GM18508 (cell line): Measurements from ENCODE around the gene C2orf78.
"Not testable (repeated sequence)": the region's sequence is repeated elsewhere in the genome, so short reads cannot be mapped to it uniquely, and the experiment has no call there.

Experiments
- ATAC-seq: cut with Tn5 transposase; IDR thresholded peaks from one replicate; pipeline ENCODE4 v1.9.1; 2021; ENCODE audit warnings: moderate number of reproducible peaks; ENCODE audit not compliant: insufficient read depth, unreplicated experiment

Gene C2orf78

DNA sequence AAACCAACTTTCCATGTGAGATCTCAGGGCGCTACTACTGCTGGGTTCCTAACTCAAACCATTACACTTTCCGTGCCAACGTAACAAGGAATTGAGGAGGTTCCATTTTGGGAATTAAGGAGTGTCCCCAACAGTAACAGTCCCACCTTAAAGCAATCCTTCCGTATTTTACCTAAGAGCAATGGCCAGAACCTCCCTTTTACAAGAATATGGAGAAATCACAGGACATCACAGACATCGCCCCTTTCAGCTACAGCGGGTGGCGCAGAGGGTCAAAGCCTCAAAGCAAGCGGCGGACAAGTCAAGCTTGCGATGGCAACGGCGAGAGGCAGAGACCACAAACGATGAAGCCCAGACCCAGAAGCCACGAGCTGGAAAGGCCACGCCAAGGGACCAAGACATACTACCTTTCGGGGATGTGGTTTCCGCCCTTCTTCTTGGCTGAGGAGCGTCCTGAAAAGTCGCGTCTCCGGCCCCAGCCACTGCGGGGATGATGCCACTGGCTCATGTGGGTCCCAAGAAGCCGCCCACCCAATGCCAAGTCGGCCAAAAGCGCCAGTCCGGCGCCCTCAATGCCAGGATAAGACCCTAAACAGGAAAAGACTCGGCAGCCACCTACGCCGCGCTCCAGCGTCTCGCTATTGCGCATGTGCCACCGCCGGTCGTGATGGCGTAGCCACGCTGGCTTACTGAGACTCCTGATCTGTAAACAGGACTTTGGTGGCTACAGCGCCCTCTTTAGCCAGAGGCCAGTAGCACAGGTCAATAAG lies 4.3 kb upstream of the C2orf78 start, which contains the start of gene DUSP11:
DUSP11 (minus strand) TSS at position 637 of the 770 bp plus-strand sequence; CDS start at position 508, 129 bp downstream.
- ATAC-seq = peak; percentile 96

DNA sequence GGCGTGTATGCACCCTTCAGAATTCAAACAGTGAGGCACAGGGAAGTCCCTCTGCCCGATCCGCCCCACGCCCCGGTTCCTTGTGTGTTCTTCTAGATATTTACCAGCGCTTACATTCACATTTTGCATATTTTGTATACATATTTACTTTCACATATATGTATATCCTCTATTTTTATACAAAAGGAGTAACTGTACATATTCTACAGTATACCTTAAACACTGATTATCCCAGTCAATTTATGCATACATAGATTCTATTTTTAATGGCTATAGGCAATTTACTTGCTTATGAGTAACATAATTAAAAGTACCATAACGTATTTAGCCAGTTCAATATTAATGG lies 3.8 kb upstream of the C2orf78 start:
- ATAC-seq = no peak

DNA sequence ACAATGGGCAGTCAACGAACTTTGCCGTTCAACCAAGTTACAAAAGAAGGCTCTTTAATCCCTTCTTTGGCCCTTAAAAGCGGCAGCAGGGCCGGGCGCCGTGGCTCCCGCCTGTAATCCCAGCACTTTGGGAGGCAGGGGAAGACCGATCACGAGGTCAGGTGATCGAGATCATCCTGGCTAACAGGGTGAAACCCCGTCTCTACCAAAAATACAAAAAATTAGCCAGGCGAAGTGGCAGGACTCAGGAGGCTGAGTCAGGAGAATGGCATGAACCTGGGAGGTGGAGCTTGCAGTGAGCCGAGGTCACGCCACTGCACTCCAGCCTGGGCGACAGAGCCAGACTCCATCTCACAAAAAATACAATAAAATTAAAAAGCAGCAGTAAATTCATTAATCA lies 581 bp upstream of the C2orf78 start:
- ATAC-seq = not testable (repeated sequence)

DNA sequence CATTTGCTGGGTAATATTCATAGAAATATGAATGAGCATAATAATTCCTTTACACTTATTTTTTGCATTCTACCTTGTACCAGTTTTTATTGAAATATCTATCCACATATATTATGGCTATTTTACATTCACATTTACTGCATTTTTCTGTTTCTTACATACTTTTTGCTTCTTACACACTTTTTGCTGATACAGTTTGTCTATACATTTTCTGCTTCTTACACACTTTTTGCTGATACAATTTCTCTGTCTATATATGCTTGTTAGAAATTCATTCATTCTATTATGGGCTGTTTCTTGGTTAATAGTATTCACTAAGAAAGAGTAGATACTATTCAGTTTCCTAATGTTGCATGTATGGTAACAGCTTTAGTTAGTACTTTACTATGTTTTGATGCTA lies 27.9 kb downstream of the C2orf78 start:
- ATAC-seq = no peak

DNA sequence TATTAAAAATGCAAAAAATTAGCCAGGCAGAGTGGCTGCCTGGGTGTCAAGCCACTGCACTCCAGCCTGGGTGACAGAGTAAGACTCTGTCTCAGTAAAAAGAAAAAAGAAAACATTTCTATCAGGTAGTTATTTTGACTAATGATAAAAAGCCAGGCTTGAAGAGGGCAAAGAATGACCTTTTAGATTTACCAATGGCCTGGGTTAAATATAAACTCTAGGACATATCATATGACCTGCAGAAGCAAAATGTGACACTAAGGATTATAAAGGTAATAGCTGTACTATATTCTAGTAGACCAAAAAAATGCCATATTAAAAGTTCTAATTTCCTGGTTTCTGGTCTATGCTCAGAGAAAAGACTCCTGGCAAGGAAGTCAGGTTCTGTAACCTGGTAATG lies 28.7 kb downstream of the C2orf78 start:
- ATAC-seq = no peak

DNA sequence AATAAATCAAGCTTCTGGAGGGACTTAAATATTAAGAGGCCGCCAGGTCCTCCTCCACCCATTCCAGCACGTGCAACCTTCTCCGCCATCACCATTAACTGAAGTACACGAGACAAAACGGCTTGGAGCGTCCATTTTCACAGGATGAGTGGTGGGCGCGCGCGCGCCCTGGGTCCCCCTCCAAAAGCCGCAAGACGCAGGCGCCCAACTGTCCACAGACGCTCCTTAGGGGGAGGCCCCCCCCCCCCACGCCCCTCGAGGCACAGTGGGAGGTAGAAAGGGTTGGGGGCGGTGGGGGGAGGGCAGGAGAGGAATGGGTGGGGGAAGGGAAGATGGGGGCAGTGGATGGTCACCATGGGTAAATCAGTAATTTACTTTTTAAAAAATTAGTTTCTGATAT lies 34.3 kb downstream of the C2orf78 start:
- no peak for ATAC-seq

DNA sequence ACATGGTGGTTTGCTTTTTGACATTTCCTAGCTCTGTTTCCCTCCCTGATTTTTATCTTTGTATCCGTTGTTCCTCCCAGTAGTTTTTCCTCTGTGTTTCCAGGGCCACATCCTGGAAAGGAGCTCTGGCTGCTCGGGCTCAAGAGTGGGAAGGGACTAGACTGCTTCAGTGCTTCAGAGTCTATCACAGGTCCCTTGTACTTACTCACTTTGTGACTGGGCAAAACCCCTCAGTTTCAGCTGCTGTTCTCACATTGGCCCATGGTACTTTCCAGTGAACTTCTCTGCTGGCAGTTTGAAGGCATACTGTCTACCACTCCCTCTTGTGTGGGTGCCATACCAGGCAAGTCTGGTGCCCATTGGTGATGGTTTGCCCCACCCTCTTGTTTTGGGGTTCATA lies 37.2 kb downstream of the C2orf78 start:
- peak; percentile 64 for ATAC-seq

DNA sequence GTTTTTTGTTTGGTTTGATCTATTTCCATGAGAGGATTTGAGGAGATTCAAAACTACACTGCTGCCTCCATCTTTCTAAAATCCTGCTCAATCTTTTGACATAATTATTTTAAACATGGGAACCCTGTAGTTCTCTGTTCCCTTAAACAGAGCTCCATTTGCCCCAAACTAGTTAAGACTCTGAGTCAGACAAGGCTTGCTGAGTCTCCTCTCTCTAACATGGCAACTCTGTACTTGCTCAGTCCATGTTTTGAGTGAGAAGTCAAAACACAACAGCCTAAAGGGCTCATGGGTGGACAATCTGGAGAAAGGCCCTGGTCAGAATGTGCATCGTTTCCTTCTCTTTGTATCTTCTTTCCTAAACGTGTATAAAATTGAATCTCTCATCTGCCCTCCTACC lies 37.7 kb downstream of the C2orf78 start:
- no peak for ATAC-seq

DNA sequence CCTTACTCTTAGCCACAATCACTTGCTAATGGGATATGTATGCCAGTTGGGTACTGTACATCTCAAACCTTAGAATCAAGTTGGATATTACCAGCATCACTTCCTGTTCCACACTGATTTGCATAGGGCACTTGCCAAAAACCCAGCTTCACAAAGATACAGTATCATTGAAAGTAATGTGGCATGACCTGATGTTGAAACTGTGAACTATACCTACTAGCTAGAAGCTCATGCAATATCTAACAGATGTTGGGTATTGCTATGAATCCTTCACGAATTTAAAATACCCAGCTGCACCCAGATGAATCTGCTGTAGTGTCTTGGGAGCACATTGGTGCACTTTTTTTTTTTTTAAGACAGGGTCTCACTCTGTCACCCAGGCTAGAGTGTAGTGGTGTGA lies 38.3 kb downstream of the C2orf78 start:
- ATAC-seq = peak; percentile 66

DNA sequence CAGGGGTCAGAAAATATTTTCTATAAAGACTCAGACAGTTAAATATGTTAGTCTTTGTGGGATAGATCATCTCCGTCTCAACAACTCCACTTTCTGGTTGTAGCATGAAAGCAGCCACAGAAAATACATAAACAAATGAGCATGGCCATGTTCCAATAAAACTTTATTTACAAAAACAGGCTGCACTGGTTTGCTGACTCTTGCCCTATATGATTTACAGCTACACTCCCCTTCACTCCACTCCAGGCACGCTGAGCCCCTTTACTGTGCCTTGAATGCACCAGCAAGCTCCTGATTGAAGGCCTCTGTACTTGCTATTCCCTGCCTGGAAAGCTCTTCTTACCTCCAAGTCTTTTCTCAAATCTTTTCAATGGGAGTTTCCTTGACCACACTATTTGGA lies 39.0 kb downstream of the C2orf78 start:
- ATAC-seq = no peak

DNA sequence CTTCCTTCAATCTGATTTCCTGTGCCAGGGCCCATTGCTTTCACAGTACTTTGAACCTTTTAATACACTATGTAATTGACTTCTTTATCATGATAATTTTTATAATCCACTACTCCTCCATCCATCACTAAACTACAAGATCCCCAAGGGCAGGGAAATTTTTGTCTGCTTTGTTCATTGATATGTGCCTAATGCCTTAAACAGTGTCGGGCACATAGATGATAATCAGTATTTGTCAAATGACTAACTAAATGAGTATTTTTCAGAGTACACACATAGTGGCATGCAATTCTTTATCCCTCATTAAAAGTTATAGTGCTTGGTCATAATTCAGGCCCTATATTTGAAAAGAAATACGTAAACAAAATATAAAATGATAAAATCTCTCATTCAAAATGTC lies 39.4 kb downstream of the C2orf78 start:
- ATAC-seq = no peak

DNA sequence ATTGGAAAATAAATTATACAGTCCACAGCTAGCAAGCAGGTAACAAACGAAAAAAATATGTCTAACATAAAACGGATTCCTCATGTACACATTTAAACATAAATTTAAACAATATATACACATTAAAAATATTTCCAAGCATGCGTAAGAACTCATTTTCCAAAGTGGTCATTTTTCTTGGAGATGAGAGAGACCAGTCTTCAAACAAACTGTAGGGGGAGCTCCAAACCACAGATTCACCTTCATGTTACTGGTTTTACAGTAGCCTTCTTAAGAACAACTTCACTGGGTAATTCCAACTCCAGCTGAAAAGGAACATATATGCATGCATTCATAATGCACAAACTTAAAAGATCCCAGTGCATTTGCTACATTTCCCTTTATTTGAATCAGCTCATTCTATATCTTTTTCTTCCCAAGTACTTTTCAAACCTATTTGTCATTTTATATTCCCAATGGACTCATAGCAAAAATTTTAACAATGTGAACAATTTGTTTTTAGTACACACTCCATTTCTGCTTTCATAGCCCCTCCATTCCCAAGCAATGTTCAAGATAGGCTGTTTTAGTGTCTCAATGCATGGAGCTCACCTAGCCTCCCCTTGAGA lies 40.0 kb downstream of the C2orf78 start:
- ATAC-seq = no peak

DNA sequence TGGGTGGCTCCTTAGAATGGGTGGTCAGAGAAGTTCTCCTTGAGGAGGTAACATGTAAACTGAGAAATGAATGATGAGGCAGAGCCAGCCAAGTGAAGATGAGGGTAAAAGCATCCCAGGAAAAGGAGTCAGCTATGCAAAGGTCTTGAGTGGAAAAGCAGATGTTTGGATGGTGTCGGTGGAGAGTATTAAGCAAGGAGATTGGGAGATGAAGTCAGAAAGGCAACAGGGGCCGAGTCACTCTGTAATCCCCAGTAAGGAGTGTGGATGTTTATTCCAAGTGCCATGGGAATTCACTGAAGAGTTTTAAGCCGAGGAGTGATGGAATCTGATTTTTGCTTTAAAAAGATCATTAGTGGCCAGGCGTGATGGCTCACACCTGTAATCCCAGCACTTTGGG lies 41.4 kb downstream of the C2orf78 start:
- no peak for ATAC-seq

DNA sequence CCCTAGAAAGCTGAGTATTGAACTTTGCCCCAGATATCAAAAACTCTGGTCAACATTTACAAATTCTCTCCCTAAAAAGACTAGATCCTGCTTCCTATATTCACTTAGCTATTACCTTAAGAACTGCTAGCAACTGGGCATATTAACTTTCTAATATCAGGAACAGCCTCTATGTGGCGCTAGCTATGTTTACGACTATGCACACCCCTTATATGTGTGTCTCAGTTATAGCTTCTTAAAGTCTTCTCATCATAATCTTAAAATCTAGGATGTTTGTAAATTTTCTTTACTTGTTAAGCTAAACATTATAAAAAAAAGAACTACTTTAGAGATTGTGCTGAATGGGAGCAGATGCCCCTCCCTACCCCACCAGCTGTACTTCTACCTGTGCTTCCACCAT lies 43.0 kb downstream of the C2orf78 start:
- ATAC-seq = no peak

DNA sequence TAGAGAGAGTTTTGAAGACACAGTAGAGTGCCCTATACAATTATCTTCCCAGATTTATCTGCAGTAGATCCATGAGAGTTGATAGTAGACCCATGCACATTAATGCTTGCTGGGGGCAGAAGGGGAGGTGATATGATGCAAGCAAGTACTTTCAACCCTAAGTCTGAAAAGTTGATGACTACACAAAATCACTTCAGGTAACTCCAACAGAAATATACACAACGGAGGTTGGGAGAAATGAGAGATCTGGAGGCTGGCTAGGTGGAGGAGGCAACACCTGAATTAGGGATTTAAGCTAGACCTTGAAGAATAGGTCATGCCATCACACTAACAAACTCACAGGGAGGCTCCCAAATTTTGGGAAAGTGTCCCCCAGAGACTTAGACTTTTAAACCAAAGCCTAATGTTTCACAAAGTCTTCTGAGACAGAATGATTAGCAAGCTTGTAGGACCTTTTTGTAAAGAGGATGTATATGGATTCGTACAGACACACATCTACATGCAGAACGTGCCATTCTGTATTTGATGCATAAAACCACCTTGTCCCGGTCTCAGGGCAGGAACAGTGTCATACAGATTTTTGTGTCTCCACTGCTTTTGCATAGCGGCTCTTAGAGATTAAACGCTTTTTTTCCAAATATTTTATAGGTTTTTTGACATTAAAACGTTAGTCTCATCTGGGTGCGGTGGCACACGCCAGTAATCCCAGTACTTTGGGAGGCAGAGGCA lies 43.8 kb downstream of the C2orf78 start:
- ATAC-seq = no peak

DNA sequence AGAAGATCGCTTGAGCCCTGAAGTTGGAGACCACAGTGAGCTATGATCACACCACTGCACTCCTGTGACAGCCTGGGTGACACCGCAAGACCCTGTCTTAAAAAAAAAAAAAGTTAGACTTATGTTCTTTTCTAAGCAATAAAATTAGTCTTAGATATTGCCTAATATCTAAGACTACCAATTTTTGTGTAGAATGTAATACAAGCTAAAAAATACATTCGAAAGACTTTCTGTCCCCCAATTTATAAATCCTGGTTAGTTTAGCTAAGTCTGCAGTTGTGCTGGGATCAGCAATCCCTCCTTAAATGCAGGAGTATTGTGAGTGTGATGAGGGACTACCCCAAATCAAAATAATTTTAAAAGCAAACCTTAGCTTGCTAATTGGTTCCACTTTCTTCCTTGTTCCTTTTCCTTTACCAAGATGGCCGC lies 44.4 kb downstream of the C2orf78 start:
- no peak for ATAC-seq

DNA sequence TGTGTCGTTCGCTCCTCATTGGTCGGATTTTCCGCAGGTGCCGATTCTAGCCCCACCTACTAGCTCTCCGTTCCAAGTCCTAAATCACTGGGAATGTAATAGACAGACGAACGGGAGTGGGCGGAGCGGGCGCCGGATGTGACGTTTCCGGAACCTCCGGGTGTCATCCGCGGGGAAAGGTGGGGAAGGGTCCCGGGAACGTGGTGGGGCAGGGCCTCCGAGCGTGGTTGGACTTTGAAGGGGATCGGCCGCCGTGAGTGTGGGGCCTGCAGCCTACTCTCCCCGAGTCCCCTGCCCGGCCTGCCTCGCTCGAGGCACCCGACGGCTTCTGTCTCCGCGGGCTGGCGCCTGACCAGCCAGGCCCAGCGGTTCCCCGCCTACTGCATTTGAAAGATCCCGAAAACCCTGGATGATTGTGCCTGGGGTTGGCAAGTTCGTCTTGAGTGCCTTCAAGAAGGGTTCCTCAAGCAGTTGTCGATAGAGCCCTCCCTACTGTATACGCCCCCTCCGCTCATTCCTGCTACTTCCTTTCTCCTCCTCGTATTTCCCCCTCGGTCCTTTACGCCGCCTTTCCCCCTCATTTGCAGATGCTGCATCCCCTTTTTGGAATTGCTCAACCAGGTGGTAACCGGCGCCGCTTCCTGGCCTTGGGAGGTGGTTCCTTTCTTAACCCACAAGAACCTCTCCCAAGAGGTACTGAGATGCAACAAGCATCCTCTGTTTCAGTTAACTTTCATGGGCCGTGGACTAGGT lies 45.0 kb downstream of the C2orf78 start, which contains the start of gene STAMBP:
STAMBP (plus strand) TSS at position 144 of the 753 bp plus-strand sequence. CDS start 1,896 bp downstream, outside the sequence.
- ATAC-seq = peak; percentile 51

DNA sequence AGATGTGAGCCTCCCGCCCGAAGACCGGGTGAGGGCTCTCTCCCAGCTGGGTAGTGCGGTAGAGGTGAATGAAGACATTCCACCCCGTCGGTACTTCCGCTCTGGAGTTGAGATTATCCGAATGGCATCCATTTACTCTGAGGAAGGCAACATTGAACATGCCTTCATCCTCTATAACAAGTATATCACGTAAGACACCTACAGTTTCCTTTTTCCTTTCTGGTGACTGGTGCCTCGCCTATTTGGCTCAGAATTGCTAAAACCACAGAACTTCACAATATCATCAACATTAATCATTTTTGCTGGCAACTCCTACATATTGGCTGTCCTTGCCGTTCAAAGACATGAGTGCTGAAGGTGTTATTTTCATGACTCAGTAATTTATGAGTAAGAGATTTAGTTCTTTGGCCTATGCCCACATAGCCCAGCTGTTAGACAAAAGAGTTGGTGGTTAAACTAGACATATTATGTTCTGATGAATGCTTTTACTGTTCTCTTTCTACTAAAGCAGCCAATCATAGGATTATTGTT lies 47.0 kb downstream of the C2orf78 start:
- ATAC-seq = no peak

DNA sequence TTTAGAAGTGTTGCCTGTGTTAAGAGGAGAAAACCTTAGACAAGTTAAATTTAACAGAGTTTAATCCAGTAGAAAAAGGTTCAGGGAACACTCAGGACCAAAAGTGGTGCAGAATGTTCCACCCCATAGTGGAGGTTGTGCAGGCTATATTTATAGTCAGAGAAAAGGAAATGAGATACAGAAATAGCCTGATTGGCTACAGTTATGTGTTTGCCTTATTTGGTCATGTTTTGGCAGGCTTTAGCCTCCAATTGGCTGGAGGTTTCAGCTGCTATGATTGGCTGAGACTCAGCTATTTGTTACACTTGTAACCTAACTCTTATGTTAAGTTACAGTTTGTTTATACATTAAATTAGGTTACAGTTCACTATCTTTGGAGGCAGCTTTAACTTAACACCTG lies 48.9 kb downstream of the C2orf78 start:
- ATAC-seq = no peak
